K562 (cell line): ENCODE measurements around the gene NPAS2. TPM values are rescaled to one million over a fixed set of nuclear protein-coding genes. Genes with fewer than 3 reads are reported as not detected.

Experiments
- ATAC-seq: fragments of 200-7000 bp; cut with Tn5 transposase; 3 replicates; pipeline ENCODE4 v1.9.1; 2020; ENCODE audit warnings: moderate library complexity
- BruUV-seq: library from RNA; stranded (reverse); fragments of 400-500 nt; replicated peaks from 2 replicates; lab custom pipeline; 2021; lab: Mats Ljungman, UMichigan
- CTCF ChIA-PET: fragments of 300-600 bp; formaldehyde crosslinking; extraction: SDS; loops from one replicate; lab custom pipeline; 2021; ENCODE audit warnings: low intra/inter-chr PET ratio; lab: Yijun Ruan, JAX
- POLR2A ChIA-PET: fragments of 300-600, 350-650 bp; sonication (Branson Sonifier 250); formaldehyde crosslinking; extraction: SDS; loops from one replicate; lab custom pipeline; 2021; ENCODE audit warnings: antibody characterized with exemption, inconsistent platforms; lab: Yijun Ruan, JAX
- DNase-seq, 4 experiments: peaks; one replicate each; pipeline versions ENCODE4 v3.0.0 to v3.0.0-alpha.2; 2011 to 2018; ENCODE audit warnings: low spot score in 3 of 4, mixed read lengths in 3 of 4; ENCODE audit errors: extremely low read depth in 1 of 4
- FAIRE-seq: peaks from 2 replicates; lab custom pipeline; 2011; peaks lifted over from hg19 to GRCh38; lab: Jason Lieb, UNC
- H2AFZ ChIP-seq: 2 replicates; pipeline ENCODE4 v1.6.0; 2011; ENCODE audit warnings: low read depth, low read length, control low read depth, inconsistent platforms
- H3K27ac ChIP-seq: fragments of 200-600 bp; 3 replicates; pipeline ENCODE4 v1.8.0; 2011; ENCODE audit warnings: low read depth, mild to moderate bottlenecking, control low read depth, inconsistent platforms, low read length, moderate library complexity, mixed read lengths; ENCODE audit errors: extremely low read depth
- H3K27me3 ChIP-seq, 2 experiments: fragments of 300-600 bp in 1 of 2; 2 replicates in 1 of 2; 3 replicates in 1 of 2; pipeline versions ENCODE4 v1.6.0 to v1.8.0; 2011; ENCODE audit warnings: inconsistent platforms in 2 of 2, low read length in 2 of 2, mild to moderate bottlenecking in 1 of 2, mixed read lengths in 1 of 2, moderate library complexity in 1 of 2; ENCODE audit not compliant: control insufficient read depth in 2 of 2, insufficient read depth in 2 of 2
- H3K36me3 ChIP-seq: fragments of 300-600 bp; 3 replicates; pipeline ENCODE4 v1.8.0; 2011; ENCODE audit warnings: mild to moderate bottlenecking, low read length, inconsistent platforms; ENCODE audit not compliant: control insufficient read depth, insufficient read depth
- H3K4me1 ChIP-seq, 2 experiments: fragments of 200-600 bp in 1 of 2; replicated peaks in 1 of 2; 2 replicates in 1 of 2; 3 replicates in 1 of 2; pipeline versions ENCODE4 v1.5.1 to v1.8.0; 2011; ENCODE audit warnings: inconsistent platforms in 2 of 2, low read length in 2 of 2, mild to moderate bottlenecking in 1 of 2, mixed read lengths in 1 of 2, moderate library complexity in 1 of 2; ENCODE audit not compliant: control insufficient read depth in 2 of 2, insufficient read depth in 2 of 2
- H3K4me2 ChIP-seq: 2 replicates; pipeline ENCODE4 v1.6.1; 2011; ENCODE audit warnings: low read length, control low read depth, inconsistent platforms, mixed read lengths; ENCODE audit not compliant: insufficient read depth
- H3K4me3 ChIP-seq: fragments of 200-600 bp; sonication (generic), shearing (Covaris generic); 2 replicates; pipeline ENCODE4 v1.5.1; 2016; ENCODE audit warnings: control low read depth, inconsistent platforms
- H3K79me2 ChIP-seq: fragments of 200-600 bp; 3 replicates; pipeline ENCODE4 v1.8.0; 2011; ENCODE audit warnings: low read length, inconsistent platforms; ENCODE audit not compliant: control insufficient read depth, insufficient read depth
- H3K9ac ChIP-seq, 2 experiments: 2 replicates each; pipeline versions ENCODE4 v1.6.0 to v1.6.1; 2011; ENCODE audit warnings: low read depth in 2 of 2, low read length in 2 of 2, control low read depth in 1 of 2, inconsistent platforms in 1 of 2, mild to moderate bottlenecking in 1 of 2, mixed read lengths in 1 of 2; ENCODE audit not compliant: insufficient read depth in 1 of 2
- H3K9me1 ChIP-seq: one replicate; pipeline ENCODE4 v1.6.0; 2011; ENCODE audit warnings: inconsistent platforms, mild to moderate bottlenecking, low read length, moderate library complexity; ENCODE audit not compliant: control insufficient read depth, insufficient read depth
- H3K9me3 ChIP-seq: replicated peaks from 2 replicates; pipeline ENCODE4 v1.5.1; 2011; ENCODE audit warnings: low read depth, low read length, inconsistent platforms; ENCODE audit not compliant: control insufficient read depth, insufficient read depth
- H4K20me1 ChIP-seq: replicated peaks from 2 replicates; pipeline ENCODE4 v1.6.1; 2011; ENCODE audit warnings: low read length, inconsistent platforms, mixed read lengths; ENCODE audit not compliant: control insufficient read depth, insufficient read depth
- ELK1 ChIP-seq: sonication (generic); formaldehyde crosslinking; IDR thresholded peaks from 2 replicates; pipeline ENCODE4 v1.8.1; 2022; ENCODE audit warnings: missing genetic modification reagents
- ESRRB ChIP-seq: fragments of 250-450 bp; sonication (Bioruptor Pico); IDR thresholded peaks from 2 replicates; pipeline ENCODE4 v1.5.0; 2020; ENCODE audit warnings: mild to moderate bottlenecking, moderate library complexity, borderline replicate concordance
- MYBL2 ChIP-seq, 2 experiments: fragments of 450-650 bp in 1 of 2; sonication (generic) in 1 of 2; formaldehyde crosslinking in 1 of 2; IDR thresholded peaks; 2 replicates each; pipeline versions ENCODE4 v1.6.1 to v1.8.1; 2017 to 2022; ENCODE audit warnings: borderline replicate concordance in 1 of 2, inconsistent platforms in 1 of 2, low read depth in 1 of 2, mild to moderate bottlenecking in 1 of 2, missing genetic modification reagents in 1 of 2, moderate library complexity in 1 of 2
- MYC ChIP-seq, 2 experiments: fragments of 250-450 bp in 1 of 2; sonication (Bioruptor Pico) in 1 of 2; IDR thresholded peaks; 2 replicates each; pipeline versions ENCODE4 v1.5.1 to v1.6.1; 2012 to 2021; ENCODE audit warnings: low read depth in 2 of 2, borderline replicate concordance in 1 of 2, improper control_type of control experiment in 1 of 2, low read length in 1 of 2, mild to moderate bottlenecking in 1 of 2, moderate library complexity in 1 of 2
- NKRF ChIP-seq: fragments of 450-650 bp; IDR thresholded peaks from 2 replicates; pipeline ENCODE4 v1.6.1; 2016; ENCODE audit warnings: borderline replicate concordance
- NR4A1 ChIP-seq, 2 experiments: fragments of 250-450 bp in 1 of 2; fragments of 450-650 bp in 1 of 2; sonication (Bioruptor Pico) in 1 of 2; IDR thresholded peaks; 2 replicates each; pipeline versions ENCODE4 v1.4.0 to v1.6.1; 2016 to 2020; ENCODE audit warnings: mild to moderate bottlenecking in 2 of 2, missing compliant biosample characterization in 1 of 2, missing genetic modification characterization in 1 of 2, moderate library complexity in 1 of 2
- PHB ChIP-seq: fragments of 250-450 bp; sonication (Bioruptor Pico); IDR thresholded peaks from 2 replicates; pipeline ENCODE4 v1.5.0; 2021
- STAG1 ChIP-seq: sonication (generic); formaldehyde crosslinking; IDR thresholded peaks from 2 replicates; pipeline ENCODE4 v1.5.0; 2020; ENCODE audit warnings: missing genetic modification reagents, borderline replicate concordance
- ZNF408 ChIP-seq: fragments of 250-450 bp; sonication (Bioruptor Pico); IDR thresholded peaks from 2 replicates; pipeline ENCODE4 v1.4.0; 2020; ENCODE audit warnings: low read depth, mild to moderate bottlenecking, moderate library complexity
- WGBS: fragments of 100-300 bp; shearing (Covaris generic); methylation state at CpG from one replicate; pipeline ENCODE4 v1.1.6; 2016; ENCODE audit warnings: low coverage, mixed read lengths; ENCODE audit not compliant: insufficient coverage; ENCODE audit errors: missing lambda C conversion rate; 5-methylcytosine and 5-hydroxymethylcytosine counted together
- in situ Hi-C: fragments of 300-500 bp; cut with MboI; formaldehyde crosslinking; loops from 4 replicates; pipeline ENCODE4 v1.15.0; 2018; ENCODE audit warnings: inconsistent platforms, mixed read lengths
- intact Hi-C: fragments of 100-400 bp; cut with micrococcal nuclease; formaldehyde crosslinking; loops from 2 replicates; pipeline ENCODE4 v1.14.2; 2022
- polyA plus RNA-seq, 8 experiments: library from polyadenylated mRNA; depleted of rRNA in 4 of 8; stranded (reverse) in 5 of 8; unstranded in 3 of 8; fragments of >200 nt; fragmentation: Nextera tagmentation in 2 of 8; fragmentation: Illumina TruSeq in 1 of 8; extraction: Ambion mirVana in 2 of 8; extraction: Trizol in 1 of 8; gene quantifications; 2 replicates each; pipeline versions ENCODE4 v1.2.1 to v1.2.3, GENCODE V29; 2011 to 2014; ENCODE audit warnings: inconsistent platforms in 1 of 8, missing spikeins in 1 of 8
- total RNA-seq, 7 experiments: library from RNA; depleted of rRNA in 6 of 7; stranded (reverse); fragments of >200 nt in 6 of 7; fragmentation: Illumina TruSeq in 2 of 7; extraction: Trizol in 2 of 7; gene quantifications; 2 replicates each; pipeline versions ENCODE4 v1.2.1 to v1.2.3, GENCODE V29; 2011 to 2021; ENCODE audit warnings: low replicate concordance in 1 of 7
- TF ChIP-seq, protein P1 (sequence below): fragments of 250-450 bp; sonication (Bioruptor Pico); IDR thresholded peaks from 2 replicates; pipeline ENCODE4 v1.4.0; 2020

Gene NPAS2
- total and polyA plus RNA-seq, 9 of the 15 experiments (the other 6 are each of a cell fraction or from before 2014, with no cell fraction given): 0.06 to 0.29 (median 0.07) TPM; not detected in 5

GRCh38 chr2:100799686-100800085 is 20.3 kb upstream of the NPAS2 start:
- WGBS: 0% methylated on average over 5 of the region's 5 CpGs
- Histone ChIP-seq H3K4me3 (no peak overlapping the region), H3K9ac (no peak overlapping the region), H3K4me1 (no peaks in the 10 kb centered on the region), H4K20me1 (no peaks in the 10 kb centered on the region), H3K9me1 (no peaks in the 10 kb centered on the region), H3K36me3 (no peaks in the 10 kb centered on the region), H3K27me3 (peaks cover 17 to 64% of the 10 kb centered on the region in 2 experiments; a peak in 4 of 5 replicates), H3K79me2 (no peaks in the 10 kb centered on the region), H3K4me2 (no peak overlapping the region), H3K9me3 (no peaks in the 10 kb centered on the region), H2AFZ (no peak overlapping the region), H3K27ac (no peak overlapping the region)
- CTCF ChIA-PET: no interaction called here
- no peak for ATAC-seq
- POLR2A ChIA-PET: no interaction called here
- no peak for DNase-seq
- in situ Hi-C loops: no loop called here
- TF ChIP-seq PHB (CRISPR knock-in tag): no peak
- no peak for TF ChIP-seq MYBL2 (IDR thresholded peaks at IDR 0.05; ENCODE audit: low read depth)
- TF ChIP-seq MYBL2 (CRISPR knock-in tag; IDR thresholded peaks at IDR 0.05; ENCODE audit: borderline replicate concordance): no peak
- TF ChIP-seq ESRRB (CRISPR knock-in tag): no peak
- no peak for TF ChIP-seq MYC (IDR thresholded peaks at IDR 0.05; ENCODE audit: low read depth, low read length)
- TF ChIP-seq MYC (CRISPR knock-in tag; IDR thresholded peaks at IDR 0.05; ENCODE audit: borderline replicate concordance, low read depth): no peak
- no peak for TF ChIP-seq ELK1 (CRISPR knock-in tag)
- TF ChIP-seq NKRF: no peak
- TF ChIP-seq, protein P1, sequence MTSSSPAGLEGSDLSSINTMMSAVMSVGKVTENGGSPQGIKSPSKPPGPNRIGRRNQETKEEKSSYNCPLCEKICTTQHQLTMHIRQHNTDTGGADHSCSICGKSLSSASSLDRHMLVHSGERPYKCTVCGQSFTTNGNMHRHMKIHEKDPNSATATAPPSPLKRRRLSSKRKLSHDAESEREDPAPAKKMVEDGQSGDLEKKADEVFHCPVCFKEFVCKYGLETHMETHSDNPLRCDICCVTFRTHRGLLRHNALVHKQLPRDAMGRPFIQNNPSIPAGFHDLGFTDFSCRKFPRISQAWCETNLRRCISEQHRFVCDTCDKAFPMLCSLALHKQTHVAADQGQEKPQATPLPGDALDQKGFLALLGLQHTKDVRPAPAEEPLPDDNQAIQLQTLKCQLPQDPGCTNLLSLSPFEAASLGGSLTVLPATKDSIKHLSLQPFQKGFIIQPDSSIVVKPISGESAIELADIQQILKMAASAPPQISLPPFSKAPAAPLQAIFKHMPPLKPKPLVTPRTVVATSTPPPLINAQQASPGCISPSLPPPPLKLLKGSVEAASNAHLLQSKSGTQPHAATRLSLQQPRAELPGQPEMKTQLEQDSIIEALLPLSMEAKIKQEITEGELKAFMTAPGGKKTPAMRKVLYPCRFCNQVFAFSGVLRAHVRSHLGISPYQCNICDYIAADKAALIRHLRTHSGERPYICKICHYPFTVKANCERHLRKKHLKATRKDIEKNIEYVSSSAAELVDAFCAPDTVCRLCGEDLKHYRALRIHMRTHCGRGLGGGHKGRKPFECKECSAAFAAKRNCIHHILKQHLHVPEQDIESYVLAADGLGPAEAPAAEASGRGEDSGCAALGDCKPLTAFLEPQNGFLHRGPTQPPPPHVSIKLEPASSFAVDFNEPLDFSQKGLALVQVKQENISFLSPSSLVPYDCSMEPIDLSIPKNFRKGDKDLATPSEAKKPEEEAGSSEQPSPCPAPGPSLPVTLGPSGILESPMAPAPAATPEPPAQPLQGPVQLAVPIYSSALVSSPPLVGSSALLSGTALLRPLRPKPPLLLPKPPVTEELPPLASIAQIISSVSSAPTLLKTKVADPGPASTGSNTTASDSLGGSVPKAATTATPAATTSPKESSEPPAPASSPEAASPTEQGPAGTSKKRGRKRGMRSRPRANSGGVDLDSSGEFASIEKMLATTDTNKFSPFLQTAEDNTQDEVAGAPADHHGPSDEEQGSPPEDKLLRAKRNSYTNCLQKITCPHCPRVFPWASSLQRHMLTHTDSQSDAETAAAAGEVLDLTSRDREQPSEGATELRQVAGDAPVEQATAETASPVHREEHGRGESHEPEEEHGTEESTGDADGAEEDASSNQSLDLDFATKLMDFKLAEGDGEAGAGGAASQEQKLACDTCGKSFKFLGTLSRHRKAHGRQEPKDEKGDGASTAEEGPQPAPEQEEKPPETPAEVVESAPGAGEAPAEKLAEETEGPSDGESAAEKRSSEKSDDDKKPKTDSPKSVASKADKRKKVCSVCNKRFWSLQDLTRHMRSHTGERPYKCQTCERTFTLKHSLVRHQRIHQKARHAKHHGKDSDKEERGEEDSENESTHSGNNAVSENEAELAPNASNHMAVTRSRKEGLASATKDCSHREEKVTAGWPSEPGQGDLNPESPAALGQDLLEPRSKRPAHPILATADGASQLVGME (CRISPR knock-in tag): no peak
- TF ChIP-seq ZNF408 (CRISPR knock-in tag): no peak
- no peak for TF ChIP-seq STAG1
- TF ChIP-seq NR4A1 (CRISPR knock-in tag; IDR thresholded peaks at IDR 0.05): no peak
- no peak for TF ChIP-seq NR4A1 (tag; IDR thresholded peaks at IDR 0.05)
- intact Hi-C loops: no loop called here
- no TSS peak for BruUV-seq
- FAIRE-seq: no peak
